ENCODE data around the gene ALAS2.
"Not testable (repeated sequence)": the region's sequence is repeated elsewhere in the genome, so short reads cannot be mapped to it uniquely, and the experiment has no call there.

Gene ALAS2

GRCh38 chrX:55005256-55005655, 25.5 kb downstream of the ALAS2 start:
- no peaks in the 10 kb centered on the region for H3K36me3 ChIP-seq (ENCODE audit: insufficient read depth, low read length)
- peaks cover 15% of the 10 kb centered on the region for H3K79me2 ChIP-seq (ENCODE audit: control insufficient read depth, insufficient read depth, low read length, unreplicated experiment)
- no peak overlapping the region for H2AFZ ChIP-seq (ENCODE audit: low read length, unreplicated experiment)
- H3K27ac ChIP-seq (ENCODE audit: low read depth, low read length), result no peak overlapping the region
- peaks cover 17% of the 10 kb centered on the region for H3K4me1 ChIP-seq (ENCODE audit: control insufficient read depth, insufficient read depth, low read length, unreplicated experiment)
- no peak overlapping the region for H3K4me3 ChIP-seq (ENCODE audit: low read depth, low read length)
- no peaks in the 10 kb centered on the region for H3K27me3 ChIP-seq (ENCODE audit: insufficient read depth, low read length)

GRCh38 chrX:55004231-55004630, 26.5 kb downstream of the ALAS2 start:
- H3K27ac ChIP-seq (ENCODE audit: low read depth, low read length), result no peak overlapping the region
- H3K4me3 ChIP-seq (ENCODE audit: low read depth, low read length), result no peak overlapping the region
- peaks cover 15% of the 10 kb centered on the region for H3K79me2 ChIP-seq (ENCODE audit: control insufficient read depth, insufficient read depth, low read length, unreplicated experiment)
- no peak overlapping the region for H2AFZ ChIP-seq (ENCODE audit: low read length, unreplicated experiment)
- H3K4me1 ChIP-seq (ENCODE audit: control insufficient read depth, insufficient read depth, low read length, unreplicated experiment), result peaks cover 17% of the 10 kb centered on the region
- no peaks in the 10 kb centered on the region for H3K36me3 ChIP-seq (ENCODE audit: insufficient read depth, low read length)
- H3K27me3 ChIP-seq (ENCODE audit: insufficient read depth, low read length), result no peaks in the 10 kb centered on the region

- Histone ChIP-seq H3K27ac (ENCODE audit: low read depth, low read length) (peak within 1 kb of the TSS; percentile 97), H2AFZ (ENCODE audit: low read length, unreplicated experiment) (peak within 1 kb of the TSS; percentile 90), H3K36me3 (ENCODE audit: insufficient read depth, low read length) (no peaks in the 10 kb centered on the region), H3K4me3 (ENCODE audit: low read depth, low read length) (peak within 1 kb of the TSS; percentile 90), H3K27me3 (ENCODE audit: insufficient read depth, low read length) (no peaks in the 10 kb centered on the region), H3K4me1 (ENCODE audit: control insufficient read depth, insufficient read depth, low read length, unreplicated experiment) (peaks cover 2% of the 10 kb centered on the region), H3K79me2 (ENCODE audit: control insufficient read depth, insufficient read depth, low read length, unreplicated experiment) (peaks cover 15% of the 10 kb centered on the region)
Observed at GRCh38 chrX:54999717-55000598, 30.8 kb downstream of the ALAS2 start, which contains the start of gene APEX2. APEX2 (plus strand) TSS chrX:55000363; CDS start chrX:55000423, 60 bp downstream.

GRCh38 chrX:54995621-54996020, 35.2 kb downstream of the ALAS2 start:
- Histone ChIP-seq H3K79me2 (ENCODE audit: control insufficient read depth, insufficient read depth, low read length, unreplicated experiment) (peaks cover 4% of the 10 kb centered on the region), H2AFZ (ENCODE audit: low read length, unreplicated experiment) (no peak overlapping the region), H3K4me1 (ENCODE audit: control insufficient read depth, insufficient read depth, low read length, unreplicated experiment) (no peaks in the 10 kb centered on the region), H3K4me3 (ENCODE audit: low read depth, low read length) (no peak overlapping the region), H3K27me3 (ENCODE audit: insufficient read depth, low read length) (no peaks in the 10 kb centered on the region), H3K36me3 (ENCODE audit: insufficient read depth, low read length) (no peaks in the 10 kb centered on the region), H3K27ac (ENCODE audit: low read depth, low read length) (no peak overlapping the region)

- Histone ChIP-seq H3K4me3 (ENCODE audit: low read depth, low read length) (no peak overlapping the region), H2AFZ (ENCODE audit: low read length, unreplicated experiment) (no peak overlapping the region), H3K27ac (ENCODE audit: low read depth, low read length) (no peak overlapping the region), H3K79me2 (ENCODE audit: control insufficient read depth, insufficient read depth, low read length, unreplicated experiment) (no peaks in the 10 kb centered on the region), H3K27me3 (ENCODE audit: insufficient read depth, low read length) (no peaks in the 10 kb centered on the region), H3K36me3 (ENCODE audit: insufficient read depth, low read length) (no peaks in the 10 kb centered on the region), H3K4me1 (ENCODE audit: control insufficient read depth, insufficient read depth, low read length, unreplicated experiment) (no peaks in the 10 kb centered on the region)
Observed at GRCh38 chrX:54994668-54995351, 36.0 kb downstream of the ALAS2 start.

- Histone ChIP-seq H3K4me1 (ENCODE audit: control insufficient read depth, insufficient read depth, low read length, unreplicated experiment) (no peaks in the 10 kb centered on the region), H3K36me3 (ENCODE audit: insufficient read depth, low read length) (no peaks in the 10 kb centered on the region), H3K27me3 (ENCODE audit: insufficient read depth, low read length) (no peaks in the 10 kb centered on the region), H3K4me3 (ENCODE audit: low read depth, low read length) (no peak within 1 kb of the TSS), H3K79me2 (ENCODE audit: control insufficient read depth, insufficient read depth, low read length, unreplicated experiment) (no peaks in the 10 kb centered on the region), H3K27ac (ENCODE audit: low read depth, low read length) (no peak within 1 kb of the TSS), H2AFZ (ENCODE audit: low read length, unreplicated experiment) (no peak within 1 kb of the TSS)
Observed at GRCh38 chrX:54994099-54994498, 36.7 kb downstream of the ALAS2 start, which contains the start of gene PFKFB1. PFKFB1 (minus strand) TSS chrX:54994188; CDS start chrX:54994007, 181 bp downstream.

- Histone ChIP-seq H3K27me3 (ENCODE audit: insufficient read depth, low read length) (no peaks in the 10 kb centered on the region), H3K27ac (ENCODE audit: low read depth, low read length) (no peak overlapping the region), H2AFZ (ENCODE audit: low read length, unreplicated experiment) (no peak overlapping the region), H3K79me2 (ENCODE audit: control insufficient read depth, insufficient read depth, low read length, unreplicated experiment) (no peaks in the 10 kb centered on the region), H3K36me3 (ENCODE audit: insufficient read depth, low read length) (no peaks in the 10 kb centered on the region), H3K4me1 (ENCODE audit: control insufficient read depth, insufficient read depth, low read length, unreplicated experiment) (no peaks in the 10 kb centered on the region), H3K4me3 (ENCODE audit: low read depth, low read length) (no peak overlapping the region)
Observed at GRCh38 chrX:54992911-54993622, 37.7 kb downstream of the ALAS2 start.

GRCh38 chrX:54991706-54992105, 39.1 kb downstream of the ALAS2 start:
- H2AFZ ChIP-seq (ENCODE audit: low read length, unreplicated experiment), result no peak overlapping the region
- no peak overlapping the region for H3K27ac ChIP-seq (ENCODE audit: low read depth, low read length)
- no peaks in the 10 kb centered on the region for H3K27me3 ChIP-seq (ENCODE audit: insufficient read depth, low read length)
- H3K4me3 ChIP-seq (ENCODE audit: low read depth, low read length), result no peak overlapping the region
- no peaks in the 10 kb centered on the region for H3K4me1 ChIP-seq (ENCODE audit: control insufficient read depth, insufficient read depth, low read length, unreplicated experiment)
- H3K79me2 ChIP-seq (ENCODE audit: control insufficient read depth, insufficient read depth, low read length, unreplicated experiment), result no peaks in the 10 kb centered on the region
- no peaks in the 10 kb centered on the region for H3K36me3 ChIP-seq (ENCODE audit: insufficient read depth, low read length)

GRCh38 chrX:54983306-54983705, 47.5 kb downstream of the ALAS2 start:
- not testable (repeated sequence) for H3K79me2 ChIP-seq (ENCODE audit: control insufficient read depth, insufficient read depth, low read length, unreplicated experiment); H3K4me3 ChIP-seq (ENCODE audit: low read depth, low read length)

GRCh38 chrX:54980334-54980733, 50.4 kb downstream of the ALAS2 start:
- H3K4me3 ChIP-seq (ENCODE audit: low read depth, low read length), result no peak overlapping the region
- H2AFZ ChIP-seq (ENCODE audit: low read length, unreplicated experiment), result no peak overlapping the region
- 0 out of 2 replicates have a peak, but pooled peaks cover 3% of the 10 kb centered on the region for H3K27me3 ChIP-seq (ENCODE audit: insufficient read depth, low read length)
- H3K79me2 ChIP-seq (ENCODE audit: control insufficient read depth, insufficient read depth, low read length, unreplicated experiment), result no peaks in the 10 kb centered on the region
- no peaks in the 10 kb centered on the region for H3K4me1 ChIP-seq (ENCODE audit: control insufficient read depth, insufficient read depth, low read length, unreplicated experiment)
- H3K36me3 ChIP-seq (ENCODE audit: insufficient read depth, low read length), result no peaks in the 10 kb centered on the region
- H3K27ac ChIP-seq (ENCODE audit: low read depth, low read length), result no peak overlapping the region

More at GRCh38 chrX:54983306-54983705, 47.5 kb downstream of the ALAS2 start:
- not testable (repeated sequence) for H3K36me3 ChIP-seq (ENCODE audit: insufficient read depth, low read length); H3K27ac ChIP-seq (ENCODE audit: low read depth, low read length); H3K4me1 ChIP-seq (ENCODE audit: control insufficient read depth, insufficient read depth, low read length, unreplicated experiment); H3K27me3 ChIP-seq (ENCODE audit: insufficient read depth, low read length); H2AFZ ChIP-seq (ENCODE audit: low read length, unreplicated experiment)
